Measurements from ENCODE around the gene ZNF723.
"Not testable (repeated sequence)": the region's sequence is repeated elsewhere in the genome, so short reads cannot be mapped to it uniquely, and the experiment has no call there.

Gene ZNF723

GRCh38 chr19:22832031-22832762, at the start of gene ZNF723:
Gene ZNF723 (plus strand): TSS chr19:22832291. CDS start chr19:22832380, 89 bp downstream.
- DNase-seq, result no peak

GRCh38 chr19:22783651-22784410, 48.3 kb upstream of the ZNF723 start, which contains the start of gene ZNF99:
Gene ZNF99 (minus strand): TSS chr19:22784151. CDS start chr19:22784016, 135 bp downstream.
- DNase-seq, result no peak

- DNase-seq, result not testable (repeated sequence)
Observed at GRCh38 chr19:22792863-22793262, 39.2 kb upstream of the ZNF723 start.

- no peak for DNase-seq
Observed at GRCh38 chr19:22797040-22797439, 35.1 kb upstream of the ZNF723 start.

- no peak for DNase-seq
Observed at GRCh38 chr19:22806418-22806817, 25.7 kb upstream of the ZNF723 start.

GRCh38 chr19:22807061-22807835, 24.8 kb upstream of the ZNF723 start:
- no peak for DNase-seq

- DNase-seq, result no peak
Observed at GRCh38 chr19:22814124-22814523, 18.0 kb upstream of the ZNF723 start.

GRCh38 chr19:22831211-22831610, 880 bp upstream of the ZNF723 start:
- no peak for DNase-seq

GRCh38 chr19:22857713-22858320, 25.7 kb downstream of the ZNF723 start:
- DNase-seq, result not testable (repeated sequence)

GRCh38 chr19:22882797-22883196, 50.7 kb downstream of the ZNF723 start:
- no peak for DNase-seq

- no peak for DNase-seq
Observed at GRCh38 chr19:22893855-22894270, 61.8 kb downstream of the ZNF723 start.

- no peak for DNase-seq
Observed at GRCh38 chr19:22901431-22902130, 69.5 kb downstream of the ZNF723 start.

Data from GOT3 (cell line).